ENCODE data around the gene ARL6IP5. TPM values are rescaled to one million over a fixed set of nuclear protein-coding genes. Genes with fewer than 3 reads are reported as not detected.
A peak's percentile ranks its signal among the peaks of the same experiment; 100 is the strongest.

ARL6IP5 gene
- total RNA-seq, 4 donors from 2014 or later, result 113 to 153 (median 133) TPM

DNA sequence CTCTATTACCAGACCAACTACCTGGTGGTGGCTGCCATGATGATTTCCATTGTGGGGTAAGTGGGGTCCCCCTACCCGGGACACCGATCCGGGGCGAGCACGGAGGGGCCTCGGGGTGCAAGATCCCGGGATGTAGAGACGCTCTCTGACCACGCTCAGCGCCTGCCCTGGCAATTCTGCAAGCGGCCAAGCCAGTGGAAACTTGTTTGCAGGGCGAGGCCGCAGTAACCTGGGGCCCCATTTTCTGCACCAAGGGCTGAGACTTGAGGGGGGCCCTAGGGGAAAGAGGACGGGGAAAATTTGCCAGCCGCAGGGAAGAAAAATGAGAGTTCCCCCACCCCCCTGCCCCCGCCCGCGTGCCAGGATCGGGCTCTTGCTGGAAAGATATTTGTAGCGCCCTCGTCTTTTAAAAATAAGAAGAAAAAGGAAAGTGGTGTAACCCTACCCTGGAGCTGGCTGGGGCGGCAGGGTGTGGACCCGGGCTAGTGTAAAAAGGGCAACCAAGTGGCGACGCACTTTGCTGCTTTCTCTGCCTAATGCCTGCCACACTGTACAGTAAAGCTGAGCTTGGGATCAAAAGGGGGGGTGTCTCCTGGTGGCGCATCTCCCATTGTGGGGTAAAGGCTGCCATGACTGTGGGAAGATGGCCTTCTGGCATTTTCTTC lies 563 bp downstream of the ARL6IP5 start:
- no peak for DNase-seq (ENCODE audit: low spot score in 2 of 2)
- Histone ChIP-seq H3K9me3 (no peaks in the 10 kb centered on the region), H3K4me3 (peak overlapping the region; percentile 72 to 97 (median 86)), H3K27me3 (no peaks in the 10 kb centered on the region), H3K4me1 (peaks cover 0 to 86% (median 72%) of the 10 kb centered on the region in 4 donors), H3K27ac (peak overlapping the region; percentile 86 to 97 (median 90)), H3K36me3 (no peaks in the 10 kb centered on the region)
- WGBS, 2 donors, result 0% methylated on average over 18 to 20 of the region's 26 CpGs
- TF ChIP-seq CTCF (IDR thresholded peaks at IDR 0.05), result no peak
- no peak for TF ChIP-seq EP300 (IDR thresholded peaks at IDR 0.05)
- no peak for TF ChIP-seq POLR2A (IDR thresholded peaks at IDR 0.05)

DNA sequence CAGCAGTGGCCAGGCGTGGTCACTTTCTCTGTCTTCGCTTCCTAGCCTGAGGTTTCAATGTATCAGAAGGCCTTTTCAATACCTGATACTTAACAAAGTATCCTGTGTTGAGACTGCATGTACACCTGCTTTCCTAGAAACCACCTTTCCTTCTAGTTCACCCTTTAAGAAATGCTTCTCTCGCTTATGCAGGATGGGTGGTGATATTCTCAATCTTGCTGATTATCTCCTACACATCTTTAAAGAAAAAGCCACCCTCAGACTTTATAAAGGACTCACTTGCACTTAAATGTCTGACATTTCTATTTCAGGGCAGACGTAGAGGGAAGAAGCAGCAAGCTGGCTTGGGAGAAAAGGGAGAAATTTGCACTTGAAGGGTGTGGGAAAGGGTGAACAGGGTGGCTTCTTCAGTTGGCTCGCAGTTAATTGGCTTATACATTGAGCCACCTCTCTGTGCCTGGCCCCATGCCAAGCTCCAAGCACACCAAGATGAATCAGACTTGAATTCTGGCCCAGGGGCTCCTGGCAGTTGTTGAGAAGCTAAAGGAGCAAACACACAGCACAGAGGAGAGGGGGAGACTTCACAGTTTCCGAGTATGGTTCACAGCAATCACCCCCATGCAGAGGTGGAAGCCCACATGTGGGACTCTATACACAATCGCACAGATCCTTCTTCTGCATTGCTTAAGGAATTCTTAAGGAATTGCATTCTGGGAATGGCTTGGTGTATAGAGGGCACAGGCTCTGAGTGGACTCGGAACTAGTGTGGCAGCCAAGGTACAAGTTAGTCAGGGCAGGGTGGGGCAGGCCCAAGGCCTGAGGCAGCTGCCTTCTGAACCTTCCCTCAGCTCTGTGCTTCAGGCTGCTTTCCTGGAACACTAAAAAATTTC lies 1.3 kb downstream of the ARL6IP5 start:
- TF ChIP-seq EP300 (IDR thresholded peaks at IDR 0.05) (peak in 1 of 2 donors; percentile 50), CTCF (IDR thresholded peaks at IDR 0.05) (no peak)
- WGBS, 2 donors, result 0 to 1% methylated on average over 8 of the region's 8 CpGs
- no peaks in the 10 kb centered on the region for H3K27me3 ChIP-seq
- H3K36me3 ChIP-seq, result no peaks in the 10 kb centered on the region
- peaks cover 0 to 86% (median 75%) of the 10 kb centered on the region in 4 donors for H3K4me1 ChIP-seq
- DNase-seq (ENCODE audit: low spot score in 2 of 2), result peak; percentile 81 to 84
- H3K4me3 ChIP-seq, result peak overlapping the region; percentile 72 to 97 (median 86)
- peak overlapping the region; percentile 86 to 97 (median 90) for H3K27ac ChIP-seq
- H3K9me3 ChIP-seq, result no peaks in the 10 kb centered on the region

- H3K4me3 ChIP-seq, result peak overlapping the region in 3 of 4 donors; percentile 72 to 97 (median 79)
- no peak for TF ChIP-seq EP300 (IDR thresholded peaks at IDR 0.05)
- no peak for TF ChIP-seq POLR2A (IDR thresholded peaks at IDR 0.05)
- no peak for TF ChIP-seq CTCF (IDR thresholded peaks at IDR 0.05)
- no peak for DNase-seq (ENCODE audit: low spot score in 2 of 2)
- peaks cover 0 to 86% (median 77%) of the 10 kb centered on the region in 4 donors for H3K4me1 ChIP-seq
- H3K9me3 ChIP-seq, result no peaks in the 10 kb centered on the region
- no peaks in the 10 kb centered on the region for H3K27me3 ChIP-seq
- H3K36me3 ChIP-seq, result no peaks in the 10 kb centered on the region
- H3K27ac ChIP-seq, result peak overlapping the region; percentile 86 to 97 (median 90)
- 79 to 84% methylated on average over 3 of the region's 3 CpGs for WGBS, 2 donors
Measured at GRCh38 chr3:69087030-69087791, 2.5 kb downstream of the ARL6IP5 start.

DNA sequence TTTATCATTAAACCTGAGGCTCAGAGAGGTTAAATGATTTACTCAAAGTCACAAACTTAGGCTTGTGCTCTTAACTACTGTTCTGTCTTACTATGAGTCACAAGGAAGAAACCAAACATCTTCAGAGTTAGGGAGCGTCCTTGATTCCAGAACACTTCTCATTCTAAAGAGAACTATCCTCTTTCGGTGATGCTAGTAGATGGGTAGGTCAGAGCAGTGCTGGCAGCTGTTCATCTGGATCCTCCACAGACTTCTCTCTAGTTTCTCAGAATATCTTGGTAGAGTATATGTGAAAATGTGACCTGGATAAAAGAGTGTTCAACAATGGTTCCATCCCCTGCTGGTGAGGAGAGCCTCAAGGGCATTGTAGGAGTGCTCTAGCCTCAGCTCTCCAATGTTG lies 3.3 kb downstream of the ARL6IP5 start:
- 54 to 57% methylated on average over 2 of the region's 2 CpGs for WGBS, 2 donors
- Histone ChIP-seq H3K27ac (peak overlapping the region in 3 of 4 donors; percentile 89 to 97 (median 92)), H3K36me3 (no peaks in the 10 kb centered on the region), H3K4me1 (peaks cover 0 to 86% (median 77%) of the 10 kb centered on the region in 4 donors), H3K27me3 (no peaks in the 10 kb centered on the region), H3K9me3 (no peaks in the 10 kb centered on the region), H3K4me3 (peak overlapping the region in 1 of 4 donors; percentile 72)
- DNase-seq (ENCODE audit: low spot score in 2 of 2), result no peak
- TF ChIP-seq POLR2A (IDR thresholded peaks at IDR 0.05), result no peak
- no peak for TF ChIP-seq EP300 (IDR thresholded peaks at IDR 0.05)
- no peak for TF ChIP-seq CTCF (IDR thresholded peaks at IDR 0.05)

All from tibial nerve (tissue), 4 donors.